ENCODE data around the gene PPIL4. TPM values are rescaled to one million over a fixed set of nuclear protein-coding genes. Genes with fewer than 3 reads are reported as not detected.

Gene PPIL4
- total and polyA plus RNA-seq, 2 experiments from 2014 or later, result 35.1 to 47.3 TPM

GRCh38 chr6:149468179-149468578 is 77.7 kb downstream of the PPIL4 start:
- no peak overlapping the region for H3K4me3 ChIP-seq
- Mint-ChIP-seq H3K36me3 (ENCODE audit: low read depth) (no peaks in the 10 kb centered on the region), H3K27ac (no peak overlapping the region; the same call in 1 of the 2 replicates), H3K4me1 (peaks cover 2% of the 10 kb centered on the region; the same call in 1 of the 3 replicates), H3K4me3 (no peak overlapping the region), H3K27me3 (ENCODE audit: insufficient read depth, low read depth, poor library complexity) (peaks cover 10% of the 10 kb centered on the region), H3K9me3 (no peaks in the 10 kb centered on the region)
- no peak for TF ChIP-seq ZNF331 (CRISPR knock-in tag; IDR thresholded peaks at IDR 0.05; ENCODE audit: low read depth)
- TF ChIP-seq STAT1 (IDR thresholded peaks at IDR 0.05; ENCODE audit: unreplicated experiment), result no peak
- no peak for TF ChIP-seq NANOG (IDR thresholded peaks at IDR 0.05; ENCODE audit: borderline replicate concordance)
- H3K27ac ChIP-seq (ENCODE audit: low read depth), result no peak overlapping the region
- H3K4me2 ChIP-seq, result no peak overlapping the region
- no peaks in the 10 kb centered on the region for H3K27me3 ChIP-seq (ENCODE audit: insufficient read depth)
- H3K79me2 ChIP-seq (replicated peaks; ENCODE audit: insufficient read depth), result no peaks in the 10 kb centered on the region
- no peak overlapping the region for H2AFZ ChIP-seq
- H4K20me1 ChIP-seq (replicated peaks; ENCODE audit: insufficient read depth), result no peaks in the 10 kb centered on the region
- H3K36me3 ChIP-seq (ENCODE audit: insufficient read depth), result no peaks in the 10 kb centered on the region
- H3F3A ChIP-seq (replicated peaks; ENCODE audit: low read depth), result no peaks in the 10 kb centered on the region
- no peak for DNase-seq (ENCODE audit: low spot score)
- no peak for ATAC-seq
- H3K4me1 ChIP-seq (ENCODE audit: insufficient read depth), result no peaks in the 10 kb centered on the region
- H3K9me2 ChIP-seq (ENCODE audit: insufficient read depth), result no peaks in the 10 kb centered on the region

- DNase-seq (ENCODE audit: low spot score), result no peak
- no peaks in the 10 kb centered on the region for H3F3A ChIP-seq (replicated peaks; ENCODE audit: low read depth)
- H3K4me2 ChIP-seq, result no peak overlapping the region
- no peaks in the 10 kb centered on the region for H3K36me3 ChIP-seq (ENCODE audit: insufficient read depth)
- Mint-ChIP-seq H3K27me3 (ENCODE audit: insufficient read depth, low read depth, poor library complexity) (peaks cover 8% of the 10 kb centered on the region), H3K4me1 (no peaks in the 10 kb centered on the region), H3K27ac (no peak overlapping the region), H3K4me3 (no peak overlapping the region), H3K36me3 (ENCODE audit: low read depth) (no peaks in the 10 kb centered on the region), H3K9me3 (no peaks in the 10 kb centered on the region)
- H3K79me2 ChIP-seq (replicated peaks; ENCODE audit: insufficient read depth), result no peaks in the 10 kb centered on the region
- no peak for TF ChIP-seq NANOG (IDR thresholded peaks at IDR 0.05; ENCODE audit: borderline replicate concordance)
- H3K4me1 ChIP-seq (ENCODE audit: insufficient read depth), result no peaks in the 10 kb centered on the region
- H2AFZ ChIP-seq, result no peak overlapping the region
- ATAC-seq, result no peak
- no peak overlapping the region for H3K27ac ChIP-seq (ENCODE audit: low read depth)
- no peaks in the 10 kb centered on the region for H4K20me1 ChIP-seq (replicated peaks; ENCODE audit: insufficient read depth)
- no peaks in the 10 kb centered on the region for H3K9me2 ChIP-seq (ENCODE audit: insufficient read depth)
- H3K4me3 ChIP-seq, result no peak overlapping the region
- H3K27me3 ChIP-seq (ENCODE audit: insufficient read depth), result no peaks in the 10 kb centered on the region
These were observed 78.6 kb downstream of the PPIL4 start for GRCh38 chr6:149467265-149467664.

GRCh38 chr6:149464411-149464810 is 81.4 kb downstream of the PPIL4 start:
- no peaks in the 10 kb centered on the region for H3K36me3 Mint-ChIP-seq (ENCODE audit: low read depth)
- TF ChIP-seq ZNF462 (CRISPR knock-in tag; IDR thresholded peaks at IDR 0.05), result no peak
- no peak for TF ChIP-seq NANOG (IDR thresholded peaks at IDR 0.05; ENCODE audit: borderline replicate concordance)
- no peak for TF ChIP-seq ZNF114 (CRISPR knock-in tag; IDR thresholded peaks at IDR 0.05)
- TF ChIP-seq EZH2phosphoT487 (IDR thresholded peaks at IDR 0.05; ENCODE audit: unreplicated experiment), result no peak
- TF ChIP-seq STAT1 (IDR thresholded peaks at IDR 0.05; ENCODE audit: unreplicated experiment), result no peak
- TF ChIP-seq CREB1 (CRISPR knock-in tag; IDR thresholded peaks at IDR 0.05; ENCODE audit: low read depth), result no peak
- TF ChIP-seq CTCF (conservative IDR thresholded peaks at IDR 0.05; ENCODE audit: low read depth in 2 of 2), result no peak

More at GRCh38 chr6:149464411-149464810, 81.4 kb downstream of the PPIL4 start:
- Mint-ChIP-seq H3K4me3 (no peak overlapping the region), H3K27ac (no peak overlapping the region), H3K9me3 (no peaks in the 10 kb centered on the region), H3K27me3 (ENCODE audit: insufficient read depth, low read depth, poor library complexity) (peaks cover 8% of the 10 kb centered on the region), H3K4me1 (no peaks in the 10 kb centered on the region)
- no peaks in the 10 kb centered on the region for H3K36me3 ChIP-seq (ENCODE audit: insufficient read depth)
- no peak overlapping the region for H3K27ac ChIP-seq (ENCODE audit: low read depth)
- no peaks in the 10 kb centered on the region for H3K79me2 ChIP-seq (replicated peaks; ENCODE audit: insufficient read depth)
- H3K9me2 ChIP-seq (ENCODE audit: insufficient read depth), result no peaks in the 10 kb centered on the region
- ATAC-seq (no peak), DNase-seq (ENCODE audit: low spot score) (no peak)
- no peak overlapping the region for H2AFZ ChIP-seq
- no peaks in the 10 kb centered on the region for H3K4me1 ChIP-seq (ENCODE audit: insufficient read depth)
- H4K20me1 ChIP-seq (replicated peaks; ENCODE audit: insufficient read depth), result no peaks in the 10 kb centered on the region
- no peaks in the 10 kb centered on the region for H3K27me3 ChIP-seq (ENCODE audit: insufficient read depth)
- no peak overlapping the region for H3K4me3 ChIP-seq
- no peak overlapping the region for H3K4me2 ChIP-seq
- H3F3A ChIP-seq (replicated peaks; ENCODE audit: low read depth), result no peaks in the 10 kb centered on the region

All from GM23338 (cell line).